Natural killer cell (primary cell): Measurements from ENCODE around the gene DRC7. TPM values are rescaled to one million over a fixed set of nuclear protein-coding genes. Genes with fewer than 3 reads are reported as not detected.

Source experiments
- ATAC-seq, 3 donors: fragments of 150-1000 bp in 2 of 3; fragments of 200-7000 bp in 1 of 3; cut with Tn5 transposase; 1 replicate in 1 of 3; 2 replicates in 2 of 3; pipeline ENCODE4 v1.10.0; 2021; ENCODE audit warnings: mild to moderate bottlenecking in 2 of 3, moderate library complexity in 2 of 3
- DNase-seq, 2 donors: peaks; one replicate each; pipeline versions ENCODE4 v3.0.0 to v3.0.0-alpha.2; 2013 to 2021; ENCODE audit warnings: mixed read lengths in 1 of 2
- H3K27ac ChIP-seq: one replicate; pipeline ENCODE4 v1.5.1; 2013; ENCODE audit warnings: mild to moderate bottlenecking, low read length
- H3K27me3 ChIP-seq: one replicate; pipeline ENCODE4 v1.6.1; 2013; ENCODE audit warnings: low read length; ENCODE audit not compliant: control insufficient read depth, insufficient read depth
- H3K36me3 ChIP-seq: one replicate; pipeline ENCODE4 v1.6.1; 2013; ENCODE audit warnings: low read length; ENCODE audit not compliant: control insufficient read depth, insufficient read depth
- H3K4me1 ChIP-seq: one replicate; pipeline ENCODE4 v1.6.1; 2013; ENCODE audit warnings: low read length; ENCODE audit not compliant: control insufficient read depth, insufficient read depth
- H3K4me3 ChIP-seq: one replicate; pipeline ENCODE4 v1.5.1; 2013; ENCODE audit warnings: low read length
- H3K9me3 ChIP-seq: one replicate; pipeline ENCODE4 v1.6.1; 2013; ENCODE audit warnings: low read length; ENCODE audit not compliant: control insufficient read depth, insufficient read depth
- H3K27ac Mint-ChIP-seq, 2 donors: one replicate each; pipeline ENCODE4 v1.8.0; 2022; ENCODE audit warnings: mild to moderate bottlenecking in 2 of 2, mixed read lengths in 2 of 2, moderate library complexity in 1 of 2
- H3K27me3 Mint-ChIP-seq, 2 donors: one replicate each; pipeline ENCODE4 v1.8.0; 2022; ENCODE audit warnings: low read depth in 2 of 2, mixed read lengths in 2 of 2
- H3K36me3 Mint-ChIP-seq: one replicate; pipeline ENCODE4 v1.8.0; 2022; ENCODE audit warnings: mixed read lengths
- H3K4me1 Mint-ChIP-seq, 2 donors: one replicate each; pipeline ENCODE4 v1.8.0; 2022; ENCODE audit warnings: mixed read lengths in 2 of 2
- H3K4me3 Mint-ChIP-seq: one replicate; pipeline ENCODE4 v1.8.0; 2022; ENCODE audit warnings: mild to moderate bottlenecking, moderate library complexity, mixed read lengths
- H3K9me3 Mint-ChIP-seq, 2 donors: one replicate each; pipeline ENCODE4 v1.8.0; 2022; ENCODE audit warnings: mixed read lengths in 2 of 2
- CTCF ChIP-seq: fragments of 200-600 bp; IDR thresholded peaks from one replicate; pipeline ENCODE4 v1.8.0; 2022; ENCODE audit warnings: antibody characterized with exemption
- WGBS: methylation state at CpG from one replicate; pipeline ENCODE4 v1.1.7; 2013; ENCODE audit warnings: missing lambda C conversion rate; ENCODE audit not compliant: insufficient coverage; 5-methylcytosine and 5-hydroxymethylcytosine counted together
- intact Hi-C: fragments of 100-400 bp; cut with micrococcal nuclease; formaldehyde crosslinking; loops from one replicate; pipeline ENCODE4 v1.14.2; 2022
- total RNA-seq, 4 donors: library from RNA; stranded (reverse); fragments of 120-200 nt in 1 of 4; gene quantifications; one replicate each; pipeline versions ENCODE4 v1.2.3 to v1.2.4, GENCODE V29; 2013 to 2022

Gene DRC7
- total RNA-seq, 3 donors from 2014 or later (not counting 1 experiment from before 2014, with no cell fraction given) = 0.33 TPM; not detected in 2

GRCh38 chr16:57676553-57677085 lies 18.0 kb upstream of the DRC7 start:
- Mint-ChIP-seq H3K27me3 (no peaks in the 10 kb centered on the region), H3K36me3 (no peaks in the 10 kb centered on the region), H3K4me3 (no peak overlapping the region), H3K4me1 (peaks cover 2 to 17% of the 10 kb centered on the region in 2 donors), H3K9me3 (no peaks in the 10 kb centered on the region), H3K27ac (no peak overlapping the region)
- Histone ChIP-seq H3K27ac (no peak overlapping the region), H3K9me3 (no peaks in the 10 kb centered on the region), H3K27me3 (no peaks in the 10 kb centered on the region), H3K4me1 (peaks cover 12% of the 10 kb centered on the region), H3K4me3 (no peak overlapping the region), H3K36me3 (peaks cover 2% of the 10 kb centered on the region)
- WGBS = 76% methylated on average over 3 of the region's 4 CpGs
- ATAC-seq (no peak), DNase-seq (no peak)
- intact Hi-C loops = no loop called here
- TF ChIP-seq CTCF = no peak

- Histone ChIP-seq H3K27me3 (no peaks in the 10 kb centered on the region), H3K27ac (no peak overlapping the region), H3K9me3 (no peaks in the 10 kb centered on the region), H3K4me3 (no peak overlapping the region), H3K36me3 (peaks cover 2% of the 10 kb centered on the region), H3K4me1 (peaks cover 12% of the 10 kb centered on the region)
- DNase-seq = no peak
- Mint-ChIP-seq H3K36me3 (no peaks in the 10 kb centered on the region), H3K27me3 (no peaks in the 10 kb centered on the region), H3K9me3 (no peaks in the 10 kb centered on the region), H3K4me3 (no peak overlapping the region), H3K27ac (no peak overlapping the region), H3K4me1 (peaks cover 0 to 17% of the 10 kb centered on the region in 2 donors)
- 74% methylated on average over 14 of the region's 14 CpGs for WGBS
- intact Hi-C loops = no loop called here
- peak in 1 of 3 donors; percentile 33 for ATAC-seq
- no peak for TF ChIP-seq CTCF
Measured at GRCh38 chr16:57677622-57678369, 16.8 kb upstream of the DRC7 start.

GRCh38 chr16:57679016-57679415 lies 15.6 kb upstream of the DRC7 start:
- TF ChIP-seq CTCF = no peak
- Mint-ChIP-seq H3K27me3 (no peaks in the 10 kb centered on the region), H3K4me1 (peaks cover 0 to 11% of the 10 kb centered on the region in 2 donors), H3K4me3 (no peak overlapping the region), H3K27ac (no peak overlapping the region), H3K36me3 (no peaks in the 10 kb centered on the region), H3K9me3 (no peaks in the 10 kb centered on the region)
- H3K27ac ChIP-seq = no peak overlapping the region
- DNase-seq = no peak
- intact Hi-C loops = no loop called here
- no peaks in the 10 kb centered on the region for H3K27me3 ChIP-seq
- H3K9me3 ChIP-seq = no peaks in the 10 kb centered on the region
- H3K4me1 ChIP-seq = peaks cover 12% of the 10 kb centered on the region
- H3K4me3 ChIP-seq = no peak overlapping the region
- peaks cover 2% of the 10 kb centered on the region for H3K36me3 ChIP-seq
- 93% methylated on average over 12 of the region's 12 CpGs for WGBS
- ATAC-seq = peak in 1 of 3 donors; percentile 8
